Right atrium auricular region (tissue), 2 donors: ENCODE measurements around the gene IGF2. TPM values are rescaled to one million over a fixed set of nuclear protein-coding genes. Genes with fewer than 3 reads are reported as not detected.

Source experiments
- DNase-seq: peaks from one replicate; pipeline ENCODE4 v3.0.0-alpha.2; 2019; ENCODE audit warnings: low spot score
- H3K27ac ChIP-seq, 2 donors: fragments of 200-600 bp; sonication (generic); 1 replicate in 1 of 2; 2 replicates in 1 of 2; pipeline ENCODE4 v1.5.1; 2016 to 2019
- H3K27me3 ChIP-seq, 2 donors: fragments of 200-600 bp; sonication (generic); one replicate each; pipeline versions ENCODE4 v1.5.1 to v1.6.0; 2017 to 2019
- H3K36me3 ChIP-seq: fragments of 200-600 bp; sonication (generic); one replicate; pipeline ENCODE4 v1.5.1; 2016
- H3K4me1 ChIP-seq, 2 donors: fragments of 200-600 bp; sonication (generic); one replicate each; pipeline versions ENCODE4 v1.5.1 to v1.6.0; 2017 to 2019
- H3K4me3 ChIP-seq, 2 donors: fragments of 200-600 bp; sonication (generic); 1 replicate in 1 of 2; 2 replicates in 1 of 2; pipeline ENCODE4 v1.5.1; 2017 to 2019; ENCODE audit warnings: mild to moderate bottlenecking in 1 of 2, moderate library complexity in 1 of 2
- H3K9me3 ChIP-seq, 2 donors: fragments of 200-600 bp; sonication (generic); one replicate each; pipeline ENCODE4 v1.5.1; 2019
- total RNA-seq, 2 donors: library from RNA; depleted of rRNA; stranded (reverse); fragments of >200 nt; gene quantifications; one replicate each; pipeline ENCODE4 v1.1.0, GENCODE V29; 2016
- TF ChIP-seq, protein P1 (sequence below), 2 donors: fragments of 200-600 bp; sonication (generic); IDR thresholded peaks; one replicate each; pipeline ENCODE4 v1.5.1; 2019; ENCODE audit warnings: antibody characterized with exemption in 2 of 2

IGF2 gene
- total RNA-seq, 2 donors from 2014 or later = 43.2 to 61.9 TPM

DNA sequence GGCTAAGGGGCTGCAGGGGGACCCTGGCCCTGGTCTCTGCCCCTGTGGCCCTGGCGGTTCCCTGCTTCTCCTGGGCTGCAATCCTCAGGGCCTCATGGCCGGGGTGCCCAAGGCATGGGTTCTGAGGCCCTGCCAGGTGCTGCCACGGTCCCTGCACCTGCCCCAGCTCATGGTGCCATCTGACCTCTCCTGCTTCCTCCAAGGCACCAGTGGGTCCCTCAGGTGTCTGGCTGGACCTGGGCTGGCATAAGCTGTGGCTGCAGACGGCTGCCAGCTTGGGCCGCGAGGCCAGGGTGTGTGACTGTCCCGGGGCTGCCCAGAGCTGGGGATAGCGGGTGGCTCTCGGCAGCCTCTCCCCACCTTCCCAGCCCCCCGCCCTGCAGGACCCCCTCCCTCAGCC is 19.8 kb upstream of the IGF2 start:
- TF ChIP-seq, protein P1, sequence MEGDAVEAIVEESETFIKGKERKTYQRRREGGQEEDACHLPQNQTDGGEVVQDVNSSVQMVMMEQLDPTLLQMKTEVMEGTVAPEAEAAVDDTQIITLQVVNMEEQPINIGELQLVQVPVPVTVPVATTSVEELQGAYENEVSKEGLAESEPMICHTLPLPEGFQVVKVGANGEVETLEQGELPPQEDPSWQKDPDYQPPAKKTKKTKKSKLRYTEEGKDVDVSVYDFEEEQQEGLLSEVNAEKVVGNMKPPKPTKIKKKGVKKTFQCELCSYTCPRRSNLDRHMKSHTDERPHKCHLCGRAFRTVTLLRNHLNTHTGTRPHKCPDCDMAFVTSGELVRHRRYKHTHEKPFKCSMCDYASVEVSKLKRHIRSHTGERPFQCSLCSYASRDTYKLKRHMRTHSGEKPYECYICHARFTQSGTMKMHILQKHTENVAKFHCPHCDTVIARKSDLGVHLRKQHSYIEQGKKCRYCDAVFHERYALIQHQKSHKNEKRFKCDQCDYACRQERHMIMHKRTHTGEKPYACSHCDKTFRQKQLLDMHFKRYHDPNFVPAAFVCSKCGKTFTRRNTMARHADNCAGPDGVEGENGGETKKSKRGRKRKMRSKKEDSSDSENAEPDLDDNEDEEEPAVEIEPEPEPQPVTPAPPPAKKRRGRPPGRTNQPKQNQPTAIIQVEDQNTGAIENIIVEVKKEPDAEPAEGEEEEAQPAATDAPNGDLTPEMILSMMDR (IDR thresholded peaks at IDR 0.05) = no peak
- no peak for DNase-seq
- Histone ChIP-seq H3K36me3 (no peaks in the 10 kb centered on the region), H3K27ac (no peak overlapping the region), H3K4me3 (no peak overlapping the region), H3K4me1 (no peaks in the 10 kb centered on the region), H3K27me3 (no peaks in the 10 kb centered on the region), H3K9me3 (no peaks in the 10 kb centered on the region)

DNA sequence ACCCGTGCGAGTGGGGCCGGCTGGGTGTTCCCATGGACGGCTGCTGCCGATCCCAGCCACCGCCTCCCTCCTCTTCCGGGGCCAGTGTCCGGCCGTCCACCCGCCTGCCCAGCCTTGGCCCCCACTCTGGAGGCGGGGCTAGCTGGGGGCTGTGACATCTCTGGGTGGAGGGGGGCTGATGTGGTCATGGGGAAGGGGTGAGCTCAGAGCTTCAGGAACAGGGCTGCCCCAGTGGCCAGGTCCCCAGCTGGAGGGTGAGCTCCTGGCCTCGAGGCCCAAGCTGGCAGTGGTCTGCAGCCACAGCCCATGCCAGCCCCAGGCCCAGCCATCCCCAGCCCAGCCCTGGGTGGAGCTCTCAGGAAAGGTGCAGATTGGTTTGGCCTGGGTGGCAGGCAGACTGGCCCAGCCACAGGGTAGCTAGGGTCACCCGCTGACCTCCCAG is 19.1 kb upstream of the IGF2 start:
- no peak for DNase-seq
- H3K27me3 ChIP-seq = no peaks in the 10 kb centered on the region
- no peak overlapping the region for H3K27ac ChIP-seq
- no peaks in the 10 kb centered on the region for H3K9me3 ChIP-seq
- H3K4me3 ChIP-seq = no peak overlapping the region
- TF ChIP-seq, protein P1 (IDR thresholded peaks at IDR 0.05) = no peak
- H3K4me1 ChIP-seq = no peaks in the 10 kb centered on the region
- no peaks in the 10 kb centered on the region for H3K36me3 ChIP-seq

DNA sequence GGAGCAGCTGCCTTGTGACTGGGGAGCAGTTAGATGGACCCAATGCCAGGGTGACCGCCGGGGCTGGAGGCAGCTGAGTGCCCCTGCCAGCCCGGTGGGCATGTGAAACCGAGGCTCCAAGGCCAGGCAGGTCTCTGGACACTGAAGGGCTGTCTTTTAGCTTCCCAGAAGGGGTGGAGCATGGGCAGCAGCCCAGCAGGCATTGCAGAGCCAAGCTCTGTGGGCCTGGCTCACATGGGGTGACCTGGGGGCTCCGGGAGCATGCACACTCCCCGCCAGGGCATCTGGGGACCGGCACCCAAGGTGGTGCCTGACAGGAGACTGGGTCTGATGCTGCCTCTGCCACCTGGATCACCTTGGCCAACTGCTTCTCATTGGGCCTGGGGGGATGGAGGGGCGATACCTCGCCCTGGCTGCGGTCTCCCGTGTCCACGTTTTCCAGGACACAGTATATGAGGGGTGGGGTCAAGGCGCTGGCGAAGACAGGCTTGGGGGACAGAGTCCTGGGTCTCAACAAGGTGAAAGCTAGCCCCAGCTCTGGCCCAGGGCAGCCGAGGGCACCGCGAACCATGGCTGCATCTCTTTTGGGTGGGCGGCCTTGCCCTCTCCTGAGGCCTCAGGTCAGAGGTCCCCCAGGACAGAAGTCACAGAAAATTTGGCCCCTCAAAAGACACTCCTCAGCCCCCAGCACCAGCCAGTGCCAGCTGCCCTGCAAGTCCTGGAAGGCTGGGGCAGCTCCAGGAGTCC is 18.3 kb upstream of the IGF2 start:
- Histone ChIP-seq H3K9me3 (no peaks in the 10 kb centered on the region), H3K27me3 (no peaks in the 10 kb centered on the region)
- TF ChIP-seq, protein P1 (IDR thresholded peaks at IDR 0.05) = no peak

DNA sequence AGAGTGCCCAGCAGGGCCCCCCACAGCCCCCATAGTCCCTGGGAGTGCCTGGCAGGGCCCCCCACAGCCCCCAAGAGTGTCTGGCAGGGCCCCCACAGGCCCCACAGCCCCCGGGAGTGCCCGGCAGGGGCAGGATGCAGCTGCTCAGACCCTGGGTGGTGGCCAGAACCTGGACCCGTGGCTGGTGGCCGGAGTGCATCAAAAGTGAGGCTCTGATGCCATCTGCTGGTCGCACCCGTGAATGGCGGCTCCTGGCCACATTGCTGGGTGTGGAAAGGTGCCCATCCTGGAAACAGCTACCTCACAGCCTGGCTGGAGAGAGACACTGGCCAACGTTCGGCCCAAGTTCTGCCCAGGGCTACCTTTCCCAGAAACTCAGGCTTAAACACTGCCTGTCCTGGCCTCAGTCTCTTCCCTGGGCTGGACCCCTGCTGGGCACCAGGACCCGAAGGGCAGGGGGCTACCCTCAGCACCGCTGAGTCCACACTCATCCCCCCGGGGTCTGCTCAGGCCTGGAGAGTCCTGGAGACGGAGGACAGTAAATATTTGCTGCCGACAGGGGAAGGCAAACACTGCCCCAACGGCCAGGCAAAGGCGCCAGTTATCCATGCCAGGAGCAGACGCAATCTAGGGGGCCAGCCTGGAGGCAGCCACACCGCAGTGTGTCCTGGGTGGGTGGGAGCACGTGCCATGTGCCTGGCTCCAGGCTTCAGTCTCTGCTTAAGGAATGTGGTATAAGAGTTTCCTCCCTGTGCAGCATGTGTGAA is 17.4 kb upstream of the IGF2 start:
- Histone ChIP-seq H3K36me3 (no peaks in the 10 kb centered on the region), H3K4me3 (no peak overlapping the region), H3K4me1 (peaks cover 0 to 3% of the 10 kb centered on the region in 2 donors), H3K27ac (no peak overlapping the region), H3K9me3 (no peaks in the 10 kb centered on the region), H3K27me3 (no peaks in the 10 kb centered on the region)
- TF ChIP-seq, protein P1 (IDR thresholded peaks at IDR 0.05) = peak; percentile 68 to 89
- peak; percentile 78 for DNase-seq

More for the DNA sequence above, 18.3 kb upstream of the IGF2 start:
- Histone ChIP-seq H3K36me3 (no peaks in the 10 kb centered on the region), H3K4me1 (no peaks in the 10 kb centered on the region), H3K4me3 (no peak overlapping the region), H3K27ac (no peak overlapping the region)
- DNase-seq = no peak

DNA sequence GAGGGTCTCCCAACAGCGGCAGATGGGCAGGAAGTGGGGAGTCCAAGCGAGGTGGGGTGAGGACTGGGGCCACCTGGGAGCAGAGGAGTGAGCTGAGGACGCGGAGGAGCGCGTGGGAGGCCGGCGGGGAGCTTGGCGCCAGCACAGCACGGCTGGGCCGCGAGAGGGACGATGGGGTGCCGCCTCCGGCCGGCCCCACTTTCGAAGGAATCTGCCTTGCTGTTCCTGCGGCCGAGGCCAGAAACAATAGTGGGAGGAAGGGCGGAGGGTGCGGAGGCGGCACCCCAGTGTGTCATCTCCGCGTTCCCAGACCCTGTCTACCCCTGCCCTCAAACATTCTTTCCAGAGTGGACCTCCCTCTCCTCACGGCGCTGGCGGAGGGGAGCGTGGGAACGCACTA is 16.3 kb upstream of the IGF2 start:
- DNase-seq = no peak
- TF ChIP-seq, protein P1 (IDR thresholded peaks at IDR 0.05) = no peak
- no peak overlapping the region for H3K4me3 ChIP-seq
- H3K27ac ChIP-seq = no peak overlapping the region
- H3K4me1 ChIP-seq = peaks cover 0 to 10% of the 10 kb centered on the region in 2 donors
- H3K9me3 ChIP-seq = no peaks in the 10 kb centered on the region
- H3K36me3 ChIP-seq = no peaks in the 10 kb centered on the region
- no peaks in the 10 kb centered on the region for H3K27me3 ChIP-seq
